HEK293 (cell line): ENCODE results near the gene SFR1.

ENCODE experiments used
- IKZF3 ChIP-seq: fragments of 450-650 bp; IDR thresholded peaks from 2 replicates; pipeline ENCODE4 v1.5.0; 2018; ENCODE audit warnings: missing biosample characterization, mild to moderate bottlenecking, missing genetic modification characterization, moderate library complexity
- MEIS1 ChIP-seq: sonication (generic); formaldehyde crosslinking; IDR thresholded peaks from 2 replicates; pipeline ENCODE4 v1.8.1; 2022; ENCODE audit warnings: missing genetic modification reagents, mild to moderate bottlenecking, borderline replicate concordance
- PATZ1 ChIP-seq: fragments of 450-650 bp; formaldehyde crosslinking; IDR thresholded peaks from 2 replicates; pipeline ENCODE4 v1.5.1; 2016; ENCODE audit warnings: missing biosample characterization, missing genetic modification characterization
- PRDM1 ChIP-seq: fragments of 450-650 bp; formaldehyde crosslinking; IDR thresholded peaks from 2 replicates; pipeline ENCODE4; 2016; ENCODE audit warnings: missing biosample characterization, missing genetic modification characterization
- SP3 ChIP-seq: fragments of 450-650 bp; formaldehyde crosslinking; IDR thresholded peaks from 2 replicates; pipeline ENCODE4 v1.5.1; 2016; ENCODE audit warnings: missing biosample characterization, missing genetic modification characterization
- SP7 ChIP-seq: fragments of 450-650 bp; formaldehyde crosslinking; IDR thresholded peaks from 2 replicates; pipeline ENCODE4 v1.5.1; 2016; ENCODE audit warnings: missing biosample characterization, missing genetic modification characterization
- ZBTB44 ChIP-seq: fragments of 450-650 bp; IDR thresholded peaks from 2 replicates; pipeline ENCODE4 v1.5.1; 2018; ENCODE audit warnings: missing biosample characterization, mild to moderate bottlenecking, missing genetic modification characterization
- ZBTB8A ChIP-seq: fragments of 450-650 bp; formaldehyde crosslinking; IDR thresholded peaks from 2 replicates; pipeline ENCODE4 v1.5.1; 2016; ENCODE audit warnings: missing biosample characterization, missing genetic modification characterization
- ZFP37 ChIP-seq: fragments of 450-650 bp; formaldehyde crosslinking; IDR thresholded peaks from 2 replicates; pipeline ENCODE4 v1.5.1; 2016; ENCODE audit warnings: missing biosample characterization, missing genetic modification characterization
- ZNF114 ChIP-seq: fragments of 450-650 bp; formaldehyde crosslinking; IDR thresholded peaks from 2 replicates; pipeline ENCODE4 v1.5.0; 2017; ENCODE audit warnings: missing biosample characterization, missing genetic modification characterization
- ZNF175 ChIP-seq: fragments of 450-650 bp; formaldehyde crosslinking; IDR thresholded peaks from 2 replicates; pipeline ENCODE4 v1.5.1; 2016; ENCODE audit warnings: missing biosample characterization, missing genetic modification characterization
- ZNF18 ChIP-seq: fragments of 450-650 bp; formaldehyde crosslinking; IDR thresholded peaks from 2 replicates; pipeline ENCODE4 v1.5.1; 2016; ENCODE audit warnings: missing biosample characterization, missing genetic modification characterization
- ZNF223 ChIP-seq: fragments of 450-650 bp; formaldehyde crosslinking; IDR thresholded peaks from 2 replicates; pipeline ENCODE4 v1.5.1; 2016; ENCODE audit warnings: missing biosample characterization, missing genetic modification characterization
- ZNF23 ChIP-seq: fragments of 450-650 bp; formaldehyde crosslinking; IDR thresholded peaks from 2 replicates; pipeline ENCODE4 v1.5.1; 2016; ENCODE audit warnings: missing biosample characterization, missing genetic modification characterization, borderline replicate concordance
- ZNF239 ChIP-seq: fragments of 450-650 bp; formaldehyde crosslinking; IDR thresholded peaks from 2 replicates; pipeline ENCODE4 v1.5.1; 2016; ENCODE audit warnings: missing biosample characterization, missing genetic modification characterization
- ZNF248 ChIP-seq: fragments of 450-650 bp; formaldehyde crosslinking; IDR thresholded peaks from 2 replicates; pipeline ENCODE4 v1.5.1; 2017; ENCODE audit warnings: missing biosample characterization, missing genetic modification characterization
- ZNF266 ChIP-seq: fragments of 450-650 bp; formaldehyde crosslinking; IDR thresholded peaks from 2 replicates; pipeline ENCODE4 v1.5.1; 2016; ENCODE audit warnings: missing biosample characterization, missing genetic modification characterization, low read depth
- ZNF311 ChIP-seq: fragments of 450-650 bp; formaldehyde crosslinking; IDR thresholded peaks from 2 replicates; pipeline ENCODE4 v1.5.1; 2017; ENCODE audit warnings: missing biosample characterization, missing genetic modification characterization, borderline replicate concordance
- ZNF433 ChIP-seq: fragments of 450-650 bp; formaldehyde crosslinking; IDR thresholded peaks from 2 replicates; pipeline ENCODE4 v1.5.1; 2016; ENCODE audit warnings: missing biosample characterization, missing genetic modification characterization, low read depth
- ZNF544 ChIP-seq: fragments of 450-650 bp; formaldehyde crosslinking; IDR thresholded peaks from 2 replicates; pipeline ENCODE4 v1.5.0; 2017; ENCODE audit warnings: missing biosample characterization, missing genetic modification characterization
- ZNF548 ChIP-seq: fragments of 450-650 bp; formaldehyde crosslinking; IDR thresholded peaks from 2 replicates; pipeline ENCODE4 v1.5.1; 2016; ENCODE audit warnings: missing biosample characterization, missing genetic modification characterization
- ZNF624 ChIP-seq: fragments of 450-650 bp; formaldehyde crosslinking; IDR thresholded peaks from 2 replicates; pipeline ENCODE4 v1.5.1; 2017; ENCODE audit warnings: missing biosample characterization, missing genetic modification characterization
- ZNF76 ChIP-seq: fragments of 450-650 bp; formaldehyde crosslinking; IDR thresholded peaks from 2 replicates; pipeline ENCODE4; 2016; ENCODE audit warnings: low read depth, missing biosample characterization, missing genetic modification characterization, borderline replicate concordance
- TF ChIP-seq, protein P1 (sequence below): fragments of 450-650 bp; formaldehyde crosslinking; IDR thresholded peaks from 2 replicates; pipeline ENCODE4 v1.5.1; 2016; ENCODE audit warnings: missing biosample characterization, missing genetic modification characterization
- TF ChIP-seq, protein P2 (sequence below): fragments of 450-650 bp; formaldehyde crosslinking; IDR thresholded peaks from 2 replicates; pipeline ENCODE4 v1.5.1; 2017; ENCODE audit warnings: missing biosample characterization, missing genetic modification characterization
- TF ChIP-seq, protein P3 (sequence below): fragments of 450-650 bp; formaldehyde crosslinking; IDR thresholded peaks from 2 replicates; pipeline ENCODE4 v1.5.0; 2017; ENCODE audit warnings: missing biosample characterization, missing genetic modification characterization, borderline replicate concordance
- TF ChIP-seq, protein P4 (sequence below): fragments of 450-650 bp; formaldehyde crosslinking; IDR thresholded peaks from 2 replicates; pipeline ENCODE4 v1.5.1; 2016; ENCODE audit warnings: missing biosample characterization, missing genetic modification characterization
- TF ChIP-seq, protein P5 (sequence below): fragments of 450-650 bp; formaldehyde crosslinking; IDR thresholded peaks from 2 replicates; pipeline ENCODE4 v1.5.1; 2017; ENCODE audit warnings: missing biosample characterization, missing genetic modification characterization

Gene SFR1

GRCh38 chr10:104080762-104081161 lies 41.2 kb upstream of the SFR1 start (continued):
- TF ChIP-seq IKZF3 (tag by site-specific recombination) = peak; percentile 44; the same call in 1 of the 2 replicates
- no peak for TF ChIP-seq ZNF433 (tag by site-specific recombination)
- TF ChIP-seq ZNF248 = no peak
- TF ChIP-seq PATZ1 (tag by site-specific recombination) = no peak
- TF ChIP-seq ZNF76 (tag by site-specific recombination) = no peak
- TF ChIP-seq, protein P1, sequence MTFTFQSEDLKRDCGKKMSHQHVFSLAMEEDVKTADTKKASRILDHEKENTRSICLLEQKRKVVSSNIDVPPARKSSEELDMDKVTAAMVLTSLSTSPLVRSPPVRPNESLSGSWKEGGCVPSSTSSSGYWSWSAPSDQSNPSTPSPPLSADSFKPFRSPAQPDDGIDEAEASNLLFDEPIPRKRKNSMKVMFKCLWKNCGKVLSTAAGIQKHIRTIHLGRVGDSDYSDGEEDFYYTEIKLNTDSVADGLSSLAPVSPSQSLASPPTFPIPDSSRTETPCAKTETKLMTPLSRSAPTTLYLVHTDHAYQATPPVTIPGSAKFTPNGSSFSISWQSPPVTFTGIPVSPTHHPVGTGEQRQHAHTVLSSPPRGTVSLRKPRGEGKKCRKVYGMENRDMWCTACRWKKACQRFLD (tag by site-specific recombination) = no peak
- TF ChIP-seq ZNF18 (tag by site-specific recombination) = 0 out of 2 replicates have a peak, but pooled peaks have one; percentile 45
- no peak for TF ChIP-seq ZFP37
- TF ChIP-seq MEIS1 (CRISPR knock-in tag) = no peak
- TF ChIP-seq ZNF544 (tag by site-specific recombination) = no peak
- TF ChIP-seq PRDM1 (tag by site-specific recombination) = no peak
- TF ChIP-seq, protein P2, sequence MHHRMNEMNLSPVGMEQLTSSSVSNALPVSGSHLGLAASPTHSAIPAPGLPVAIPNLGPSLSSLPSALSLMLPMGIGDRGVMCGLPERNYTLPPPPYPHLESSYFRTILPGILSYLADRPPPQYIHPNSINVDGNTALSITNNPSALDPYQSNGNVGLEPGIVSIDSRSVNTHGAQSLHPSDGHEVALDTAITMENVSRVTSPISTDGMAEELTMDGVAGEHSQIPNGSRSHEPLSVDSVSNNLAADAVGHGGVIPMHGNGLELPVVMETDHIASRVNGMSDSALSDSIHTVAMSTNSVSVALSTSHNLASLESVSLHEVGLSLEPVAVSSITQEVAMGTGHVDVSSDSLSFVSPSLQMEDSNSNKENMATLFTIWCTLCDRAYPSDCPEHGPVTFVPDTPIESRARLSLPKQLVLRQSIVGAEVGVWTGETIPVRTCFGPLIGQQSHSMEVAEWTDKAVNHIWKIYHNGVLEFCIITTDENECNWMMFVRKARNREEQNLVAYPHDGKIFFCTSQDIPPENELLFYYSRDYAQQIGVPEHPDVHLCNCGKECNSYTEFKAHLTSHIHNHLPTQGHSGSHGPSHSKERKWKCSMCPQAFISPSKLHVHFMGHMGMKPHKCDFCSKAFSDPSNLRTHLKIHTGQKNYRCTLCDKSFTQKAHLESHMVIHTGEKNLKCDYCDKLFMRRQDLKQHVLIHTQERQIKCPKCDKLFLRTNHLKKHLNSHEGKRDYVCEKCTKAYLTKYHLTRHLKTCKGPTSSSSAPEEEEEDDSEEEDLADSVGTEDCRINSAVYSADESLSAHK (tag by site-specific recombination) = peak; percentile 69
- TF ChIP-seq ZNF239 = no peak
- TF ChIP-seq ZBTB8A = no peak
- TF ChIP-seq ZNF175 = no peak
- no peak for TF ChIP-seq ZNF114 (tag by site-specific recombination)
- TF ChIP-seq ZNF23 (tag by site-specific recombination) = no peak
- TF ChIP-seq, protein P3, sequence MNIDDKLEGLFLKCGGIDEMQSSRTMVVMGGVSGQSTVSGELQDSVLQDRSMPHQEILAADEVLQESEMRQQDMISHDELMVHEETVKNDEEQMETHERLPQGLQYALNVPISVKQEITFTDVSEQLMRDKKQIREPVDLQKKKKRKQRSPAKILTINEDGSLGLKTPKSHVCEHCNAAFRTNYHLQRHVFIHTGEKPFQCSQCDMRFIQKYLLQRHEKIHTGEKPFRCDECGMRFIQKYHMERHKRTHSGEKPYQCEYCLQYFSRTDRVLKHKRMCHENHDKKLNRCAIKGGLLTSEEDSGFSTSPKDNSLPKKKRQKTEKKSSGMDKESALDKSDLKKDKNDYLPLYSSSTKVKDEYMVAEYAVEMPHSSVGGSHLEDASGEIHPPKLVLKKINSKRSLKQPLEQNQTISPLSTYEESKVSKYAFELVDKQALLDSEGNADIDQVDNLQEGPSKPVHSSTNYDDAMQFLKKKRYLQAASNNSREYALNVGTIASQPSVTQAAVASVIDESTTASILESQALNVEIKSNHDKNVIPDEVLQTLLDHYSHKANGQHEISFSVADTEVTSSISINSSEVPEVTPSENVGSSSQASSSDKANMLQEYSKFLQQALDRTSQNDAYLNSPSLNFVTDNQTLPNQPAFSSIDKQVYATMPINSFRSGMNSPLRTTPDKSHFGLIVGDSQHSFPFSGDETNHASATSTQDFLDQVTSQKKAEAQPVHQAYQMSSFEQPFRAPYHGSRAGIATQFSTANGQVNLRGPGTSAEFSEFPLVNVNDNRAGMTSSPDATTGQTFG (tag by site-specific recombination) = no peak
- TF ChIP-seq, protein P4, sequence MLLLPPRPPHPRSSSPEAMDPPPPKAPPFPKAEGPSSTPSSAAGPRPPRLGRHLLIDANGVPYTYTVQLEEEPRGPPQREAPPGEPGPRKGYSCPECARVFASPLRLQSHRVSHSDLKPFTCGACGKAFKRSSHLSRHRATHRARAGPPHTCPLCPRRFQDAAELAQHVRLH = no peak
- TF ChIP-seq, protein P5, sequence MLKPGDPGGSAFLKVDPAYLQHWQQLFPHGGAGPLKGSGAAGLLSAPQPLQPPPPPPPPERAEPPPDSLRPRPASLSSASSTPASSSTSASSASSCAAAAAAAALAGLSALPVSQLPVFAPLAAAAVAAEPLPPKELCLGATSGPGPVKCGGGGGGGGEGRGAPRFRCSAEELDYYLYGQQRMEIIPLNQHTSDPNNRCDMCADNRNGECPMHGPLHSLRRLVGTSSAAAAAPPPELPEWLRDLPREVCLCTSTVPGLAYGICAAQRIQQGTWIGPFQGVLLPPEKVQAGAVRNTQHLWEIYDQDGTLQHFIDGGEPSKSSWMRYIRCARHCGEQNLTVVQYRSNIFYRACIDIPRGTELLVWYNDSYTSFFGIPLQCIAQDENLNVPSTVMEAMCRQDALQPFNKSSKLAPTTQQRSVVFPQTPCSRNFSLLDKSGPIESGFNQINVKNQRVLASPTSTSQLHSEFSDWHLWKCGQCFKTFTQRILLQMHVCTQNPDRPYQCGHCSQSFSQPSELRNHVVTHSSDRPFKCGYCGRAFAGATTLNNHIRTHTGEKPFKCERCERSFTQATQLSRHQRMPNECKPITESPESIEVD = peak; percentile 87
- TF ChIP-seq ZBTB44 (tag by site-specific recombination) = no peak
- no peak for TF ChIP-seq SP3 (tag by site-specific recombination)
- TF ChIP-seq ZNF311 (tag by site-specific recombination) = no peak
- TF ChIP-seq SP7 (tag by site-specific recombination) = peak; percentile 73
- no peak for TF ChIP-seq ZNF548
- no peak for TF ChIP-seq ZNF223
- no peak for TF ChIP-seq ZNF266 (tag by site-specific recombination)
- no peak for TF ChIP-seq ZNF624 (tag by site-specific recombination)
